ENCODE data around the gene ASIC4.

- TF ChIP-seq MAFK (IDR thresholded peaks at IDR 0.05; ENCODE audit: low read depth, low read length) (no peak), FOS (IDR thresholded peaks at IDR 0.05; ENCODE audit: low read depth, low read length) (no peak), CEBPB (IDR thresholded peaks at IDR 0.05; ENCODE audit: low read depth, low read length) (no peak), POLR2A (IDR thresholded peaks at IDR 0.05; ENCODE audit: low read depth, low read length) (no peak), CTCF (conservative IDR thresholded peaks at IDR 0.05; ENCODE audit: low read depth, low read length) (no peak), RFX5 (IDR thresholded peaks at IDR 0.05; ENCODE audit: low read depth, low read length) (no peak)
These were observed 35.4 kb upstream of the ASIC4 start for GRCh38 chr2:219478916-219479315.
